ENCODE data around the gene GFER.

DNA sequence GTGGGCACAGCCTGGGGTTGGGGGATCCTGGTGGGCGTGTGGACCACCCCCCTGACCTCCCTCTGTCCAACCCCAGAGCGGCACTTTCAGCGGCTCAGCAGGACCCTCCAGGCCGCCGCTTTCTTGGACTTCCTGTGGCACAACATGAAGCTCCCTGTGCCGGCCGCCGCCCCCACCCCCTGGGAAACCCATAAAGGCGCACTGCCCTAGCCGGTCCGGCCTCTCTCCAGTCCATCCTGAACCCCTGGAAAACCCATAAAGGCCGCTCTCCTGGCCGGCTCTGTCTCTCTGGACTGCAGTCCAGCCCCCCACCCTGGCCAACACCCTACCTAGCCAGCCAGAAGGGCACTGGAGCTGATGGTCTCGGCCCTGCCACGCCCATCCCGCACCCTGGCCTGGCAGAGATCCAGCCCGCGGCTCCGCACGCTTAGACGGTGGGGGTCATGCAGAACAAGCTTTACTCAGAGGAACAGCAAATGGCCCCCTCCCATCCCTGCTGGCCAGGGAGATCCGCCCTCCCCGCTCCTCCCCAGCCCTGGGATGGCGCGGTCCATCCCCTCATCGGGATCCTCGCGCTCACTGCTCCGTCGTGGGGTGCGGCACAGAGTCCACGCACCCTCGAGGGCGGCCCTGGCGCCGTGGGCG, 5.4 kb upstream of the GFER start:
- TF ChIP-seq CTCF (IDR thresholded peaks at IDR 0.05) (no peak), POLR2A (IDR thresholded peaks at IDR 0.05) (no peak)
